Esophagus muscularis mucosa (tissue), 4 donors: ENCODE data around the gene CD248. TPM values are rescaled to one million over a fixed set of nuclear protein-coding genes. Genes with fewer than 3 reads are reported as not detected.
A peak's percentile ranks its signal among the peaks of the same experiment; 100 is the strongest.

Experiments used
- DNase-seq: peaks from one replicate; pipeline ENCODE4 v3.0.0-alpha.2; 2017; ENCODE audit errors: extremely low spot score
- H3K27ac ChIP-seq, 4 donors: fragments of 200-600 bp; sonication (generic); replicated peaks in 1 of 4; 1 replicate in 3 of 4; 2 replicates in 1 of 4; pipeline ENCODE4 v1.5.1; 2016 to 2019; ENCODE audit warnings: mild to moderate bottlenecking in 1 of 4
- H3K27me3 ChIP-seq, 4 donors: fragments of 200-600 bp; sonication (generic); one replicate each; pipeline versions ENCODE4 v1.5.1 to v1.6.0; 2016 to 2019
- H3K36me3 ChIP-seq, 4 donors: fragments of 200-600 bp; sonication (generic); one replicate each; pipeline ENCODE4 v1.5.1; 2016 to 2019
- H3K4me1 ChIP-seq, 4 donors: fragments of 200-600 bp; sonication (generic); one replicate each; pipeline ENCODE4 v1.5.1; 2016 to 2019
- H3K4me3 ChIP-seq, 4 donors: fragments of 200-600 bp; sonication (generic); 1 replicate in 2 of 4; 2 replicates in 2 of 4; pipeline ENCODE4 v1.5.1; 2016 to 2019; ENCODE audit warnings: mild to moderate bottlenecking in 4 of 4, moderate library complexity in 1 of 4
- H3K9me3 ChIP-seq, 4 donors: fragments of 200-600 bp; sonication (generic); 1 replicate in 3 of 4; 2 replicates in 1 of 4; pipeline ENCODE4 v1.5.1; 2016 to 2019
- CTCF ChIP-seq, 3 experiments: fragments of 200-600 bp in 2 of 3; fragments of 450-650 bp in 1 of 3; sonication (generic) in 2 of 3; IDR thresholded peaks; one replicate each; pipeline ENCODE4 v1.5.1; 2017 to 2019; ENCODE audit warnings: antibody characterized with exemption in 3 of 3, mild to moderate bottlenecking in 2 of 3, moderate library complexity in 1 of 3
- EP300 ChIP-seq: sonication (generic); formaldehyde crosslinking; IDR thresholded peaks from one replicate; pipeline ENCODE4 v1.6.1; 2017; ENCODE audit warnings: antibody characterized with exemption
- POLR2A ChIP-seq: fragments of 450-650 bp; IDR thresholded peaks from one replicate; pipeline ENCODE4 v1.6.1; 2017; ENCODE audit warnings: antibody characterized with exemption, moderate library complexity, mild to moderate bottlenecking, low read depth
- POLR2AphosphoS5 ChIP-seq, 2 donors: sonication (generic); formaldehyde crosslinking; IDR thresholded peaks; one replicate each; pipeline ENCODE4 v1.6.1; 2017; ENCODE audit warnings: antibody characterized with exemption in 2 of 2
- WGBS: methylation state at CpG from one replicate; pipeline ENCODE4 v1.1.5; 2018; 5-methylcytosine and 5-hydroxymethylcytosine counted together
- intact Hi-C: fragments of 100-400 bp; cut with DNase I; formaldehyde crosslinking; loops from one replicate; pipeline ENCODE4 v1.15.1; 2023
- total RNA-seq, 4 donors: library from RNA; depleted of rRNA; stranded (reverse); fragments of >200 nt; gene quantifications; one replicate each; pipeline versions ENCODE4 v1.1.0 to v1.2.1, GENCODE V29; 2016

Gene CD248
- total RNA-seq, 4 donors from 2014 or later: 23.0 to 83.8 (median 33.0) TPM

- Histone ChIP-seq H3K27me3 (no peaks in the 10 kb centered on the region), H3K27ac (no peak overlapping the region), H3K4me3 (no peak overlapping the region), H3K36me3 (peaks cover 0 to 29% (median 25%) of the 10 kb centered on the region in 4 donors), H3K9me3 (no peaks in the 10 kb centered on the region), H3K4me1 (peaks cover 44 to 48% (median 47%) of the 10 kb centered on the region in 4 donors)
- DNase-seq: no peak
- 49% methylated on average over 8 of the region's 10 CpGs for WGBS
- no peak for TF ChIP-seq EP300
- no peak for TF ChIP-seq POLR2A
- TF ChIP-seq POLR2AphosphoS5 (IDR thresholded peaks at IDR 0.05): no peak
- TF ChIP-seq CTCF (IDR thresholded peaks at IDR 0.05): no peak
- intact Hi-C loops: no loop called here
These were observed 14.1 kb upstream of the CD248 start for GRCh38 chr11:66330931-66331330.

DNA sequence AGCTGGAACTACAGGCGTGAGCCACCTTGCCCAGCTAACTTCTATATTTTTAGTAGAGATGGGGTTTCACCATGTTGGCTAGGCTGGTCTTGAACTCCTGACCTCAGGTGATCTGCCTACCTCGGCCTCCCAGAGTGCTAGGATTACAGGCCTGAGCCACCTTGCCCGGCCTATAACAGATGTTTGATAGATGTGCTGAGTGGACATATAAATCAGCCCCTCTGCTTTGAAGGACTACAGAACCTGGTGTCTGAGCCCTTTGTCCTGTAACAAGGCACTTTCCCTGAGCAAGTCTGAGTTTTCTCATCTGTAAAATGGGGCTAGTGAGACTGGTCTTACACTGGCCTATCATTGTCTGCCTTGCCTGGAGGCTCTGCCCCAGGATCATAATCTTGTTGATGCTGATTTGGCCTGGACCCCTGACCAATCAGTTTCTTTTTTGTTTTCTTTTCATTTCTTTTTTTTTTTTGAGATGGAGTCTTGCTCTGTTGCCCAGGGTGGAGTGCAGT is 12.4 kb upstream of the CD248 start:
- no peak for DNase-seq
- intact Hi-C loops: loop anchor here (2.0 kb wide), 1 partner anchor 18 kb away; no protein-coding TSS in a partner anchor

GRCh38 chr11:66328302-66329144 is 11.7 kb upstream of the CD248 start:
- TF ChIP-seq POLR2AphosphoS5 (IDR thresholded peaks at IDR 0.05) (peak; percentile 57 to 78), CTCF (IDR thresholded peaks at IDR 0.05) (peak; percentile 93 to 98 (median 97)), POLR2A (no peak)
- Histone ChIP-seq H3K36me3 (peaks cover 0 to 18% (median 17%) of the 10 kb centered on the region in 4 donors), H3K27ac (peak overlapping the region; percentile 52 to 78 (median 68)), H3K27me3 (no peaks in the 10 kb centered on the region), H3K9me3 (no peaks in the 10 kb centered on the region), H3K4me1 (peaks cover 32 to 35% (median 34%) of the 10 kb centered on the region in 4 donors), H3K4me3 (peak overlapping the region in 3 of 4 donors; percentile 8 to 28 (median 8))
- no peak for DNase-seq
- intact Hi-C loops: loop anchor here (2.0 kb wide), 1 partner anchor 18 kb away; no protein-coding TSS in a partner anchor
- WGBS: 20% methylated on average over 10 of the region's 19 CpGs

More for the DNA sequence above, 12.4 kb upstream of the CD248 start:
- 89% methylated on average over 3 of the region's 3 CpGs for WGBS
- no peak overlapping the region for H3K4me3 ChIP-seq
- TF ChIP-seq CTCF (IDR thresholded peaks at IDR 0.05): no peak
- TF ChIP-seq EP300: no peak
- TF ChIP-seq POLR2AphosphoS5 (IDR thresholded peaks at IDR 0.05): no peak
- no peak for TF ChIP-seq POLR2A
- H3K9me3 ChIP-seq: no peaks in the 10 kb centered on the region
- H3K27ac ChIP-seq: no peak overlapping the region
- no peaks in the 10 kb centered on the region for H3K27me3 ChIP-seq
- peaks cover 32 to 37% (median 34%) of the 10 kb centered on the region in 4 donors for H3K4me1 ChIP-seq
- peaks cover 0 to 25% (median 22%) of the 10 kb centered on the region in 4 donors for H3K36me3 ChIP-seq

DNA sequence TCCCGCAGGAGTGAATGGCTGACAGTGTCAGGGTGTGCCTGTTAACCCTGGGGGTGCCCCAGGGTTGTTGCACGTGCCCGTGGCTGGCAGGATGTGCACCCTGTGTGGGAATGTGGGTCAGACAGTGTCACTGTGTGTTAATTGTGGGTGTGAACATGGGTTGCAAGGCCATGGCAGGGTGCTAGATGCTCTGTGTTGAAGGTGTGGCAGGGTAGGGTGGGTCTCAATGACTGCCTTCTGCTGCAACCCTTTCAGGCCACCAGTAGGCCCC is 11.1 kb upstream of the CD248 start:
- Histone ChIP-seq H3K4me3 (no peak overlapping the region), H3K27ac (peak overlapping the region; percentile 52 to 78 (median 68)), H3K4me1 (peaks cover 32 to 35% (median 34%) of the 10 kb centered on the region in 4 donors), H3K9me3 (no peaks in the 10 kb centered on the region), H3K27me3 (no peaks in the 10 kb centered on the region), H3K36me3 (peaks cover 0 to 13% (median 11%) of the 10 kb centered on the region in 4 donors)
- DNase-seq: no peak
- 70% methylated on average over 2 of the region's 3 CpGs for WGBS
- intact Hi-C loops: loop anchor here (2.0 kb wide), 1 partner anchor 17 kb away; no protein-coding TSS in a partner anchor
- TF ChIP-seq POLR2AphosphoS5 (IDR thresholded peaks at IDR 0.05): no peak

GRCh38 chr11:66327171-66328030 is 10.6 kb upstream of the CD248 start:
- peaks cover 34 to 37% (median 35%) of the 10 kb centered on the region in 4 donors for H3K4me1 ChIP-seq
- DNase-seq: no peak
- peaks cover 0 to 7% (median 5%) of the 10 kb centered on the region in 4 donors for H3K36me3 ChIP-seq
- no peaks in the 10 kb centered on the region for H3K27me3 ChIP-seq
- TF ChIP-seq POLR2AphosphoS5 (IDR thresholded peaks at IDR 0.05) (no peak), POLR2A (no peak), CTCF (IDR thresholded peaks at IDR 0.05) (no peak), EP300 (no peak)
- whole genome bisulfite sequencing: 73% methylated on average over 7 of the region's 10 CpGs
- no peaks in the 10 kb centered on the region for H3K9me3 ChIP-seq
- intact Hi-C loops: loop anchor here (2.0 kb wide), 1 partner anchor 17 kb away; no protein-coding TSS in a partner anchor
- no peak overlapping the region for H3K4me3 ChIP-seq
- H3K27ac ChIP-seq: peak overlapping the region; percentile 52 to 78 (median 68)
